ENCODE data around the gene HOXA13. TPM values are rescaled to one million over a fixed set of nuclear protein-coding genes. Genes with fewer than 3 reads are reported as not detected.

Gene HOXA13
- polyA plus RNA-seq, 1 of the 3 experiments (the other 2 are of a cell fraction), result not detected

GRCh38 chr7:27182861-27183681, 16.8 kb downstream of the HOXA13 start:
- DNase-seq, result peak; percentile 55
- Histone ChIP-seq H3K27me3 (ENCODE audit: insufficient read depth) (peaks cover 97% of the 10 kb centered on the region), H3F3A (replicated peaks; ENCODE audit: insufficient read depth) (peaks cover 11% of the 10 kb centered on the region), H2AFZ (ENCODE audit: low read depth) (no peak overlapping the region), H3K9me2 (no peaks in the 10 kb centered on the region), H3K27ac (ENCODE audit: low read depth in 2 of 2, low read length in 1 of 2) (no peak overlapping the region), H3K4me1 (ENCODE audit: control insufficient read depth in 1 of 2, insufficient read depth in 2 of 2, low read depth in 1 of 2, low read length in 1 of 2) (peaks cover 4 to 10% of the 10 kb centered on the region in 2 experiments; a peak in 1 of 4 replicates), H3K79me2 (ENCODE audit: insufficient read depth) (no peaks in the 10 kb centered on the region), H3K9ac (no peak overlapping the region), H3K9me3 (no peaks in the 10 kb centered on the region), H4K20me1 (ENCODE audit: insufficient read depth) (peaks cover 19% of the 10 kb centered on the region), H3K4me3 (ENCODE audit: low read depth in 2 of 2, low read length in 1 of 2) (no peak overlapping the region), H3K4me2 (no peak overlapping the region), H3K36me3 (replicated peaks in 1 of 2; ENCODE audit: control insufficient read depth in 1 of 2, insufficient read depth in 2 of 2, low read length in 1 of 2) (no peaks in the 10 kb centered on the region)
- TF ChIP-seq EP300 (IDR thresholded peaks at IDR 0.05; ENCODE audit: borderline replicate concordance in 1 of 2, low read depth in 1 of 2, low read length in 1 of 2), result no peak
- ChIA-PET POLR2A (no interaction called here), CTCF (interaction anchor here (0.7 to 6.8 kb wide), 18 partner anchors 9 to 1328 kb away, joined by 3 to 70 read pairs (median 4); partner anchors contain the start of genes HOXA10, HOXA5, HOXA7 and HOXA9)
- 15% methylated on average over 39 of the region's 39 CpGs for WGBS (ENCODE audit: low lambda C conversion rate)

GRCh38 chr7:27182285-27182841, 17.5 kb downstream of the HOXA13 start:
- Histone ChIP-seq H2AFZ (ENCODE audit: low read depth) (no peak overlapping the region), H3K4me3 (ENCODE audit: low read depth in 2 of 2, low read length in 1 of 2) (no peak overlapping the region), H3K36me3 (replicated peaks in 1 of 2; ENCODE audit: control insufficient read depth in 1 of 2, insufficient read depth in 2 of 2, low read length in 1 of 2) (no peaks in the 10 kb centered on the region), H3K27me3 (ENCODE audit: insufficient read depth) (peaks cover 97% of the 10 kb centered on the region), H3K9me2 (no peaks in the 10 kb centered on the region), H3K9ac (no peak overlapping the region), H3K9me3 (no peaks in the 10 kb centered on the region), H3K4me1 (ENCODE audit: control insufficient read depth in 1 of 2, insufficient read depth in 2 of 2, low read depth in 1 of 2, low read length in 1 of 2) (peaks cover 4 to 10% of the 10 kb centered on the region in 2 experiments; a peak in 1 of 4 replicates), H3K4me2 (no peak overlapping the region), H3K27ac (ENCODE audit: low read depth in 2 of 2, low read length in 1 of 2) (no peak overlapping the region), H3F3A (replicated peaks; ENCODE audit: insufficient read depth) (peaks cover 11% of the 10 kb centered on the region), H4K20me1 (ENCODE audit: insufficient read depth) (peaks cover 12% of the 10 kb centered on the region; the same call in 1 of the 2 replicates), H3K79me2 (ENCODE audit: insufficient read depth) (no peaks in the 10 kb centered on the region)
- WGBS (ENCODE audit: low lambda C conversion rate), result 9% methylated on average over 4 of the region's 4 CpGs
- no peak for DNase-seq
- CTCF ChIA-PET, result interaction anchor here (0.7 to 6.8 kb wide), 15 partner anchors 8 to 1327 kb away, joined by 3 to 70 read pairs (median 7); partner anchors contain the start of genes HOXA10 and HOXA5
- TF ChIP-seq TAF1 (IDR thresholded peaks at IDR 0.05; ENCODE audit: borderline replicate concordance, low read depth, low read length), result no peak
- TF ChIP-seq YY1 (IDR thresholded peaks at IDR 0.05; ENCODE audit: low read depth), result no peak
- no peak for TF ChIP-seq NRF1 (IDR thresholded peaks at IDR 0.05; ENCODE audit: low read depth, low read length)
- TF ChIP-seq REST (IDR thresholded peaks at IDR 0.05; ENCODE audit: low read depth, low read length), result no peak
- TF ChIP-seq TEAD4 (IDR thresholded peaks at IDR 0.05; ENCODE audit: borderline replicate concordance, insufficient read depth), result no peak
- no peak for TF ChIP-seq SMC3 (IDR thresholded peaks at IDR 0.05; ENCODE audit: low read depth, low read length)
- TF ChIP-seq ELF1 (IDR thresholded peaks at IDR 0.05), result no peak
- no peak for TF ChIP-seq RCOR1 (IDR thresholded peaks at IDR 0.05; ENCODE audit: low read length)
- TF ChIP-seq RFX5 (IDR thresholded peaks at IDR 0.05; ENCODE audit: low read length), result no peak
- no peak for TF ChIP-seq RAD21 (IDR thresholded peaks at IDR 0.05; ENCODE audit: low read length)
- no peak for TF ChIP-seq GABPA (IDR thresholded peaks at IDR 0.05; ENCODE audit: low read depth)
- no peak for TF ChIP-seq CTCF (IDR thresholded peaks at IDR 0.05)
- TF ChIP-seq TCF12 (IDR thresholded peaks at IDR 0.05), result no peak
- TF ChIP-seq CHD2 (IDR thresholded peaks at IDR 0.05; ENCODE audit: low read length, partially characterized antibody), result no peak
- no peak for TF ChIP-seq RXRA (IDR thresholded peaks at IDR 0.05; ENCODE audit: borderline replicate concordance, low read depth)
- POLR2A ChIA-PET, result no interaction called here

Data from SK-N-SH (cell line).